22Rv1 (cell line): ENCODE results near the gene IPO7.
A peak's percentile ranks its signal among the peaks of the same experiment; 100 is the strongest.

ENCODE experiments used
- H3K27ac ChIP-seq: fragments of 450-650 bp; 2 replicates; pipeline ENCODE4 v1.5.1; 2017
- ZFX ChIP-seq: fragments of 450-650 bp; IDR thresholded peaks from 2 replicates; pipeline ENCODE4 v1.6.1; 2017; ENCODE audit warnings: antibody characterized with exemption, borderline replicate concordance
- TF ChIP-seq, protein P1 (sequence below): fragments of 450-650 bp; IDR thresholded peaks from 2 replicates; pipeline ENCODE4 v1.5.1; 2017; ENCODE audit warnings: mild to moderate bottlenecking

IPO7 gene

DNA sequence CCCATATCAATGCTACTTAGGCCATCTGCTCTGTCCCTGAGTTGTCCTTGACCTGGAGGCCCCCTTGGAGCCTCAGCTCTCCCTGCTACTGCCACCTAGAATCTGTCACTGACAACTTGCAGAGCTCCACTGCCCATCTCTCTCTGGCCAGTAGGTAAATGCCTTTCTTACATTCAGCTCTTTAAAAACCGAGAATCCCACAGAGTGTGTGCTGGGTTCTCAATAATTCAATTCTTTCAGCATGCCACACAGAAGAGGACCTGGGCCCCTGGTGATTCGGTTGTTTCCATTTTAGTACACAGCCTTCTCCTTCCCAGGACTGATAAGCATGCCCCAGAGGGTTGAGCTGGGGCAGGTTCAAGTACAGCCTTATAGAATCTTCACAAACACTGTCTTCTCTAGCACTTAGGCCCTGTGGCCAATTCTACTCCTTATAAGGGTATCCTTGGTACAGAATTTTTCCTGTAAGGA is 22.0 kb upstream of the IPO7 start:
- no peak for TF ChIP-seq ZFX
- TF ChIP-seq, protein P1, sequence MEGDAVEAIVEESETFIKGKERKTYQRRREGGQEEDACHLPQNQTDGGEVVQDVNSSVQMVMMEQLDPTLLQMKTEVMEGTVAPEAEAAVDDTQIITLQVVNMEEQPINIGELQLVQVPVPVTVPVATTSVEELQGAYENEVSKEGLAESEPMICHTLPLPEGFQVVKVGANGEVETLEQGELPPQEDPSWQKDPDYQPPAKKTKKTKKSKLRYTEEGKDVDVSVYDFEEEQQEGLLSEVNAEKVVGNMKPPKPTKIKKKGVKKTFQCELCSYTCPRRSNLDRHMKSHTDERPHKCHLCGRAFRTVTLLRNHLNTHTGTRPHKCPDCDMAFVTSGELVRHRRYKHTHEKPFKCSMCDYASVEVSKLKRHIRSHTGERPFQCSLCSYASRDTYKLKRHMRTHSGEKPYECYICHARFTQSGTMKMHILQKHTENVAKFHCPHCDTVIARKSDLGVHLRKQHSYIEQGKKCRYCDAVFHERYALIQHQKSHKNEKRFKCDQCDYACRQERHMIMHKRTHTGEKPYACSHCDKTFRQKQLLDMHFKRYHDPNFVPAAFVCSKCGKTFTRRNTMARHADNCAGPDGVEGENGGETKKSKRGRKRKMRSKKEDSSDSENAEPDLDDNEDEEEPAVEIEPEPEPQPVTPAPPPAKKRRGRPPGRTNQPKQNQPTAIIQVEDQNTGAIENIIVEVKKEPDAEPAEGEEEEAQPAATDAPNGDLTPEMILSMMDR: no peak
- peak overlapping the region; percentile 99 for H3K27ac ChIP-seq

DNA sequence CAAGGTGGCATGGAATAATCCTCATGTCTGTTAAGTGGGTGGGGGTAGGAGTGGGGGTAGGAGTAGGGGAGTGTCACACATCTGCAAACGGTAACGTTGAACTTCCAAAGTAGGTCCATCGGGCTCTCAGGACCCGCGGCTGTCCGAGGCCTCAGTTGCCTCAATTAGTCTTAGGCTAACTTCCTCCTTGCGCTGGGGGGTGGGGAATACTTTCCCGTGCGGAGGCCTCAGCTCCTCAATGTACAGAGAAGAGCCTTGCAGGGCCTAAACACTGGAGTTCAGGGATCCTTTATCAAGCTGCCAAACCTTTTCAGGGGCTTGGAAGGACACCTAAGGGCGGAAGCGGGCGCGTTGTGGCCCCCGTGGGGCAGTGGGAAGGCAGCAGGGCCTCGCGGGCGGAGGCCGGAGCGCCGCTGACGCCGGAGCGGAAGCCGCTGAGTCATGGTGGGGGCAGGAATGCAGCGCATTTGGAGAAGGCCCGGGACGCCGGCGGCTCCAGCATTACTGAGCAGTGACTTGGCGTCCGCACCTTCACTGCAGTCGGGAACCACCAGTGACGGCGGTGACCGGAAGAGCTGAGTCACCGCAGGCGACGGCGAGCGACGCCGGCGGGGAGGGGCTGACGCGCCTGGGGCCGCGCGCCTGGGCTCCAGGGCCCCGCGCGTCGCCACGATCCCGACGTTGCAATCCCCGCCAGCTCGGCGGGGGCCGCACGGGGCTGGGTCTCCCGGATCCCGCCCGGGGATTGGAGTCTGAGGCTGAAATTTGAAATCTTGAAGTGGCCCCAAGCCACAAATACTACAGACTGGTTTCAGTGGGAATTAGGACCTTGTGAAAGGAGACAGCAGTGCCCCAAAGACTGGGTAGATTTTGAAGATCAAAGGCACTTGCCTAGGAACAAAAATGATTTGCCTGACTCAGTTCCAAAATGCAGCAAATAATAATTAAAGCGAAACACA is 20.2 kb upstream of the IPO7 start:
- peak overlapping the region; percentile 99 for H3K27ac ChIP-seq
- TF ChIP-seq, protein P1: no peak
- TF ChIP-seq ZFX: no peak

GRCh38 chr11:9367551-9367950 is 16.9 kb upstream of the IPO7 start:
- TF ChIP-seq ZFX: no peak
- TF ChIP-seq, protein P1: no peak
- no peak overlapping the region for H3K27ac ChIP-seq

- TF ChIP-seq, protein P1: no peak
- no peak for TF ChIP-seq ZFX
- H3K27ac ChIP-seq: no peak overlapping the region
Observed at GRCh38 chr11:9377036-9377435, 7.4 kb upstream of the IPO7 start.

- no peak overlapping the region for H3K27ac ChIP-seq
- no peak for TF ChIP-seq ZFX
- TF ChIP-seq, protein P1: no peak
Observed at GRCh38 chr11:9379041-9379440, 5.4 kb upstream of the IPO7 start.

GRCh38 chr11:9380773-9381172 is 3.7 kb upstream of the IPO7 start:
- TF ChIP-seq ZFX: no peak
- TF ChIP-seq, protein P1: no peak
- H3K27ac ChIP-seq: no peak overlapping the region

DNA sequence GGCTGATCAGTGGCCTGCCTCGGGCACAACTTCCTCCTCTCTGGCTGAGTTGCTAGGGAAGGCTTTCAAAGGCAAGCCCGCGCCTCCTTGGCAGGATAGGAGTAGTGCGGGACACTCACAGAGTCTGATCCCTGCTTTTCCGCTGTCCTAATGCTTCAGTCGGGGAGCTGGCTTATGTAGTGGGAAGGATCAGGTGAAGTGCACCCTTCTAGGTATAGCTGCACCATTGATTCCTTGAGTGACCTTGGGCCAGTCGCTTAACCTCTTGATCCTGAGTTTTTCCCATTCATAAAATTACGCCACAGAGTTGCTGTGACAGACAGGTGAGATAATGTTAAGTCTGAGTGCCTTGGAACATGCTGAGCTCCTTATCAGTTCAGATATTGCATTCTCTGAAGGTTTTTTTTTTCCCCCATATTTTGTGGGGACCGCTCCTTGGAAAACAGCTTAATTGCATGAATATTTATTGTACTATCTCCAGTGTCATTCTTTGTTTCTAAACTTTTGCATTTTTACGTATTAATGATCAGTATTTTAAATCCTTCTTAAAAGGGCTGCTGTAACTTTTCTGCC is 961 bp downstream of the IPO7 start:
- H3K27ac ChIP-seq: peak overlapping the region; percentile 96
- TF ChIP-seq ZFX: no peak
- TF ChIP-seq, protein P1: peak; percentile 14; the same call in 1 of the 2 replicates
